Mucosa of descending colon (tissue), 3 donors: ENCODE results near the gene FZD2. TPM values are rescaled to one million over a fixed set of nuclear protein-coding genes. Genes with fewer than 3 reads are reported as not detected.
A peak's percentile ranks its signal among the peaks of the same experiment; 100 is the strongest.

Experiments used
- ATAC-seq: fragments of 200-7000 bp; cut with Tn5 transposase; one replicate; pipeline ENCODE4 v1.9.1; 2020; ENCODE audit warnings: mild to moderate bottlenecking, moderate library complexity
- DNase-seq, 3 donors: peaks; one replicate each; pipeline ENCODE4 v3.0.0-alpha.2; 2020
- H3K36me3 ChIP-seq: fragments of 200-600 bp; one replicate; pipeline ENCODE4 v1.8.0; 2021; ENCODE audit warnings: low read depth, mild to moderate bottlenecking
- H3K4me1 ChIP-seq: fragments of 200-600 bp; one replicate; pipeline ENCODE4 v1.8.0; 2021; ENCODE audit warnings: low read depth, mild to moderate bottlenecking
- H3K4me3 ChIP-seq: fragments of 200-600 bp; one replicate; pipeline ENCODE4 v1.8.0; 2021; ENCODE audit warnings: mild to moderate bottlenecking
- H3K9me3 ChIP-seq: fragments of 200-600 bp; one replicate; pipeline ENCODE4 v1.8.0; 2021; ENCODE audit warnings: mild to moderate bottlenecking
- intact Hi-C, 2 donors: fragments of 100-400 bp; cut with DNase I in 1 of 2; cut with micrococcal nuclease in 1 of 2; formaldehyde crosslinking; loops; one replicate each; pipeline versions ENCODE4 v1.11.0 to v1.11.1; 2022; cut with DNase I, micrococcal nuclease
- total RNA-seq, 3 donors: library from RNA; stranded (reverse); fragmentation: NEBNext Ultra II Directional in 2 of 3; extraction: Animal tissue kit (Norgen Biotek cat#: 25700) in 2 of 3; gene quantifications; one replicate each; pipeline versions ENCODE4 v1.2.1 to v1.2.4, GENCODE V29; 2021 to 2023
- TF ChIP-seq, protein P1 (sequence below): fragments of 200-600 bp; IDR thresholded peaks from one replicate; pipeline ENCODE4 v1.8.0; 2022; ENCODE audit warnings: antibody characterized with exemption, mild to moderate bottlenecking
- donor health status: DM: no; HTN: no; CAD: no; lungs with moderate emphysema.
- donor health status: DM: no; HTN: no; CAD: no.
- donor health status: DM: no; HTN: yes; CAD: no.

The FZD2 gene
- total RNA-seq, 3 donors from 2014 or later: 0.58 to 3.0 (median 1.5) TPM

DNA sequence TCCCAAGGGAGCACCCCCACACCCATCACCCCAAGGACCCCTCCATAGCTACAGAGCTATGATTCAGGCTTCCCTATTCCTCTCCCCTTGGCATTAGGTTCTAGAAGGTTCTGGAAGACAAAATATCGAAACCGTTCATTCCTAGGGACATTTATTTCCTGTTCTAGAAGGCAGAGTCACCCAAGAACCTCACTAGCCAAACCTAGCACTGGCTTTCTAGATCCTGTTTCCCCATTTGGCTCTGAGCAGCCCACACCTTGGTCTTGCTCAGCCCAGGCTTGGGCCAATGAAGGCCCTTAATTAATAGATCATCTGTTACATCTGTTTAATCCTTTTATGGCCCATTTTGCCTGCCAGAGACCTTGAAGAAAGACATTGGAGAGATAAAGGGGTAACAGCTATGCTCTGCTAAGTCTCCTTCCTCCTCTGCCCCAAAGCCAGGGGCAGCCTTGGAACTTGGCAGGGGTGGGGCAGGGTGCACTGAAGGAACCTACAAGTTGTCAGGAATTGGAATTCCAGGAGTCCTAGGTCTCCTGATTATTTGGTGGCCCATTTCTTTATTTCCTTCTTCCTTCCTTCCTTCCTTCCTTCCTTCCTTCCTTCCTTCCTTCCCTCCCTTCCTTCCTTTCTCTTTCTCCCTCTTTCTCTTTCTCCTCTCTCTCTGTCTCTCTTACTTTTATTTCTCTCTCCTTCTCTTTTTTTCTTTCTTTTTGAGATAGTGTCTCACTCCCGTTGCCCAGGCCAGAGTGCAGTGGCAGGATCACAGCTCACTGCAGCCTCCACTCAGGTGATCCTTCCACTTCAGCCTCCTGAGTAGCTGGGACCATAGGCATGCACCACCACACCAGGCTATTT lies 8.7 kb upstream of the FZD2 start:
- no peak overlapping the region for H3K4me3 ChIP-seq
- ATAC-seq (no peak), DNase-seq (no peak)
- intact Hi-C loops: no loop called here
- H3K4me1 ChIP-seq: no peaks in the 10 kb centered on the region
- TF ChIP-seq, protein P1, sequence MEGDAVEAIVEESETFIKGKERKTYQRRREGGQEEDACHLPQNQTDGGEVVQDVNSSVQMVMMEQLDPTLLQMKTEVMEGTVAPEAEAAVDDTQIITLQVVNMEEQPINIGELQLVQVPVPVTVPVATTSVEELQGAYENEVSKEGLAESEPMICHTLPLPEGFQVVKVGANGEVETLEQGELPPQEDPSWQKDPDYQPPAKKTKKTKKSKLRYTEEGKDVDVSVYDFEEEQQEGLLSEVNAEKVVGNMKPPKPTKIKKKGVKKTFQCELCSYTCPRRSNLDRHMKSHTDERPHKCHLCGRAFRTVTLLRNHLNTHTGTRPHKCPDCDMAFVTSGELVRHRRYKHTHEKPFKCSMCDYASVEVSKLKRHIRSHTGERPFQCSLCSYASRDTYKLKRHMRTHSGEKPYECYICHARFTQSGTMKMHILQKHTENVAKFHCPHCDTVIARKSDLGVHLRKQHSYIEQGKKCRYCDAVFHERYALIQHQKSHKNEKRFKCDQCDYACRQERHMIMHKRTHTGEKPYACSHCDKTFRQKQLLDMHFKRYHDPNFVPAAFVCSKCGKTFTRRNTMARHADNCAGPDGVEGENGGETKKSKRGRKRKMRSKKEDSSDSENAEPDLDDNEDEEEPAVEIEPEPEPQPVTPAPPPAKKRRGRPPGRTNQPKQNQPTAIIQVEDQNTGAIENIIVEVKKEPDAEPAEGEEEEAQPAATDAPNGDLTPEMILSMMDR: no peak
- no peaks in the 10 kb centered on the region for H3K36me3 ChIP-seq
- no peaks in the 10 kb centered on the region for H3K9me3 ChIP-seq

DNA sequence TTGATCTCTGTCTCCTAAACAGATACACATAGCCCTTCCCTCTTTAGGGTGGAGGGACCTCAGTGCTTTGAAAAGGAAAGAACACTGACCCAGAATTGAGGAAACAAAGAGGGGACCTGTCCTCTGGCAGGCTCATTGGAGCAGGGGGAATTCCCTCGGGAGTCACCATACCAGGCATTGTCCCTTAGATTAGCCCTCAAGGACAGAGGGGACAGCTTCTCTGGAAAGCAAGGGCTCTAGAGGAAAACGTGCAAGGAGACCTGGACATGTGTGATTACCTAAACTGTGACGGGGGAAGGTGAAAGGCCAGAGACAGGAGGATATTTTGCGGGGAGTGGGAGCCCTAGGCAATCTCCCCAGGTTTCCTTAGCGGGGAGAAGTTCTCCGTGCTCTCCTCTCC lies 7.6 kb upstream of the FZD2 start:
- intact Hi-C loops: no loop called here
- no peaks in the 10 kb centered on the region for H3K36me3 ChIP-seq
- no peak for ATAC-seq

DNA sequence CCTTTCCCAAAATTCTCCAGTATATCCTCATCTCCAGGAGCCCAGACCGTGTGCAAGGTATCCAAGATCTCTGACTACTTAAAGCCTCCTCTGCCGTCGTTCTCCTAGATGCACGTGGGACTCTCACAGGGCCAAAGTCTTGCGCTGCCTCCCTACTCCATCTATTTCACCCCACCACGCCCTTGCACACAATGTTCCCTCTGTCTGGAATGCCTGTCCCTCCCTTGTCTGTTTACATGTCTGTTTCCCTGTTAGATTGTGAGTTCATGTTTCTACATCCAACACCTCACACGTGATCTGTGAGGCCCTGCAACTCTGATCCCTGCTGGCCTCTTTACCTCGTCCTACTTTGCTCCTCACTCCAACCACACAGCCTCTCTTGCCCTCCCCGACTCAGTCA lies 4.9 kb upstream of the FZD2 start:
- intact Hi-C loops: no loop called here
- H3K36me3 ChIP-seq: no peaks in the 10 kb centered on the region
- H3K9me3 ChIP-seq: no peaks in the 10 kb centered on the region
- peaks cover 6% of the 10 kb centered on the region for H3K4me1 ChIP-seq
- ATAC-seq: peak; percentile 82
- TF ChIP-seq, protein P1: no peak
- no peak for DNase-seq
- H3K4me3 ChIP-seq: no peak overlapping the region

More for the DNA sequence above, 7.6 kb upstream of the FZD2 start:
- H3K4me1 ChIP-seq: no peaks in the 10 kb centered on the region
- H3K4me3 ChIP-seq: no peak overlapping the region
- TF ChIP-seq, protein P1: no peak
- DNase-seq: no peak
- H3K9me3 ChIP-seq: no peaks in the 10 kb centered on the region

DNA sequence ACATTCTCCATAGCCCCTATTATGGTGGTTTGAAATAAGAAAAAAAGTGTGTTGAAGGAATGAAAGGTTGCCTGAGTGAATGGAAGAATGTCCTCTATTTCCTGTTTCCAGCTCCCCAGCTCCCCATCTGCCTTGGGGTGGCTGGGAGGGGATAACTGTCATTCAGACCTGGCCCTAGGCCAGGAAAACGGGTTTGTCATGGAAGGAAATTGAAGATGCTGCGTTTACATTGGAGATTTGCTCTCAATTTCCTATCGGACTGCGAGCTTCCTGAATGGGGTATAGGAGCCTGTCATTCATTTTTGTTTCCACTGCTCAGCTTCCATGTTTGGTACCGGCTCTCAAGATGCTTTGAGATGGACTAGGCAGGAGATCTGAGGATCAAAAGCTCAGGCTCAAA lies 2.2 kb upstream of the FZD2 start:
- no peaks in the 10 kb centered on the region for H3K36me3 ChIP-seq
- DNase-seq (no peak), ATAC-seq (no peak)
- no peaks in the 10 kb centered on the region for H3K9me3 ChIP-seq
- H3K4me3 ChIP-seq: no peak overlapping the region
- TF ChIP-seq, protein P1: no peak
- intact Hi-C loops: no loop called here
- H3K4me1 ChIP-seq: peaks cover 8% of the 10 kb centered on the region

DNA sequence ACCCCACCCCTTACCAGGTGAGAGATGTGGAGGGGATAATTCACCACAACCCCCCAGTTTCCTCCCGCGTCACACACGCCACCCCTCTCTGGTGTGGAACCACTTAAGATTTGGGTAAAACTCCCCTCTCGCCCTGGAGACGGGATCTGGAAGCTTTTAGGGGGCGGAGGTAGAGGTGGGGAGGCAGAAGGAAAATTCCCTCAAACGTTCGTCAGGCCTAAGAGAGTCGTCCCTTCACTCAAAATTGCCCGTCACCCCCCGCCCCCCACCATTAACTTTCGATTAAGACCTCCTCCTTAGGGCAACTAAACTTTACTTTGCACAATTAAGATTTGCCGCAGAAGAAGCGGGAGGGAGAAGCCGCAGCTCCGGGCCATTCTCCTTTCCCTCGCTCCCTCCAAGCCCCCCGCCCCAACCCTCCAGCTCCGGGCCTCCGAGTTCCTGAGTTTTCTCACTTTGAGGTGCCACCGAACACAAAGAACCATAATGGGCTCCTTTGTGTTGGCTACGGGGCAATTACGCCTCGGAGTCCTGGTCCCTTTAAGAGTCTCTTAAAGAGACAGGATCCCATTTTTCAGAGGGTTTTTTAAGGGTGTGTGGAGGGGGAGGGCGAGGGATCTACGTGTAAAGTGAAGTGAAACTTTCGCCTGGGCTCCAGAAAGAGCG lies 985 bp upstream of the FZD2 start:
- DNase-seq (peak in 1 of 3 donors; percentile 47), ATAC-seq (peak; percentile 51)
- intact Hi-C loops: no loop called here
- H3K36me3 ChIP-seq: no peaks in the 10 kb centered on the region
- no peak overlapping the region for H3K4me3 ChIP-seq
- no peaks in the 10 kb centered on the region for H3K9me3 ChIP-seq
- peaks cover 8% of the 10 kb centered on the region for H3K4me1 ChIP-seq
- TF ChIP-seq, protein P1: no peak
